Peyer's patch (tissue), 4 donors: ENCODE results near the gene LYRM1. TPM values are rescaled to one million over a fixed set of nuclear protein-coding genes. Genes with fewer than 3 reads are reported as not detected.
A peak's percentile ranks its signal among the peaks of the same experiment; 100 is the strongest.

Source experiments
- DNase-seq, 3 donors: peaks; one replicate each; pipeline ENCODE4 v3.0.0-alpha.2; 2017 to 2019
- H3K27ac ChIP-seq, 4 donors: fragments of 200-600 bp; sonication (generic); one replicate each; pipeline ENCODE4 v1.5.1; 2016 to 2019
- H3K27me3 ChIP-seq, 2 donors: fragments of 200-600 bp; sonication (generic); one replicate each; pipeline ENCODE4 v1.5.1; 2019
- H3K36me3 ChIP-seq, 3 donors: fragments of 200-600 bp; sonication (generic); one replicate each; pipeline ENCODE4 v1.5.1; 2016 to 2019
- H3K4me1 ChIP-seq, 4 donors: fragments of 200-600 bp; sonication (generic); one replicate each; pipeline ENCODE4 v1.5.1; 2016 to 2019
- H3K4me3 ChIP-seq, 4 donors: fragments of 200-600 bp; sonication (generic); 1 replicate in 3 of 4; 2 replicates in 1 of 4; pipeline ENCODE4 v1.5.1; 2016 to 2019; ENCODE audit warnings: mild to moderate bottlenecking in 1 of 4
- H3K9me3 ChIP-seq, 4 donors: fragments of 200-600 bp; sonication (generic); one replicate each; pipeline ENCODE4 v1.5.1; 2016 to 2019; ENCODE audit warnings: mild to moderate bottlenecking in 1 of 4
- POLR2A ChIP-seq, 2 donors: fragments of 450-650 bp; IDR thresholded peaks; one replicate each; pipeline ENCODE4 v1.5.1; 2017; ENCODE audit warnings: antibody characterized with exemption in 2 of 2, mild to moderate bottlenecking in 2 of 2, moderate library complexity in 2 of 2
- total RNA-seq, 4 donors: library from RNA; depleted of rRNA; stranded (reverse); fragments of >200 nt; gene quantifications; one replicate each; pipeline ENCODE4 v1.1.0, GENCODE V29; 2016
- TF ChIP-seq, protein P1 (sequence below), 6 experiments: fragments of 450-650 bp in 4 of 6; fragments of 200-600 bp in 2 of 6; sonication (generic) in 1 of 6; IDR thresholded peaks; one replicate each; pipeline ENCODE4 v1.5.1; 2017 to 2019; ENCODE audit warnings: antibody characterized with exemption in 6 of 6, mild to moderate bottlenecking in 3 of 6, moderate library complexity in 1 of 6

LYRM1 gene, protein sequence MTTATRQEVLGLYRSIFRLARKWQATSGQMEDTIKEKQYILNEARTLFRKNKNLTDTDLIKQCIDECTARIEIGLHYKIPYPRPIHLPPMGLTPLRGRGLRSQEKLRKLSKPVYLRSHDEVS
- 10 to 100 TPM in 2 of 4 donors, 1 to 10 TPM in 2; 8.8 to 53.6 (median 13.2) TPM for total RNA-seq

DNA sequence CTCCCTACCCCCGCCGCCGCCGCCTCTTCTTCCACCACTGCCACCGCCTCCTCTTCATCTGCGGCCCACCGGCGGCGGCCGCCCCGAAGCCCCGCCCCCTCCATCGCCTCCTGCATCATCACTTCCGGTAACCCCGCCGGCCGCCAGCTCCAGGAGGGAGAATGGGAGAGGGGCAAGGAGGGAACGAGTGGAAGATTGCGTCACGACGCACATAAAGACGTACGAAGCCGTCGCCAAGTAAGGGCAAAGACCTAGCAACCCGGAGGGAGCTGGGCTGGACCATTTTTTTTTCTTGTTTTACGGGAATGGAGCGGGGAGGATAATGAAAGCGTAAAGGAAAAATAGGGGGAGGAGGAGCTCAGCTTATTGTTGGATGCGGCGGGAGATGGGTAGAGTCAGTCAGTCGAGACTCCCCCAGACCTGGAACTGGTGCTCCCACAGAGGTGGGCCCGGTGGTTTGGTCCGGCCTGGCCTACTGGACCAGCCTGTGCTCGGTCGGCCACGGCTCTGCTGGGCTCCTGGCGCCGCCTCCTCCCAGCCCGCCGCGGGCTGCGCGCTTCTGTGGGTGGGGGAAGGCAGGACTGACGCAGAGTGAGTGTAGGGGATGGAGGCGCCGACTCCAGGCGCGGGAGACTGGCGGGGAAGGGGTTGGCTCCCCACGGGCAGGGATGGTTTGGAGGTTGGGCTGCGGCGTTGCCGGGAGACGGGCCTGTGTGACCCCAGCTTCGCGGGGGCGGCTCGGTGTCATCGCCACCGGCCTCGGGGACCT, at the start of gene LYRM1, which contains the start of gene DCUN1D3:
Gene LYRM1, plus strand, starts transcription at position 473 of the 769 bp plus-strand sequence. CDS start 14,785 bp downstream, outside the sequence.
Gene DCUN1D3, minus strand, starts transcription at position 60 of the 769 bp plus-strand sequence. CDS start 37,820 bp downstream, outside the sequence.
- Histone ChIP-seq H3K4me1 (peaks cover 0 to 54% (median 14%) of the 10 kb centered on the region in 4 donors), H3K9me3 (no peaks in the 10 kb centered on the region), H3K27me3 (no peaks in the 10 kb centered on the region), H3K4me3 (peak within 1 kb of the TSS; percentile 65 to 92 (median 79)), H3K36me3 (peaks cover 0 to 4% (median 0%) of the 10 kb centered on the region in 3 donors), H3K27ac (peak within 1 kb of the TSS; percentile 88 to 94 (median 92))
- DNase-seq: peak; percentile 87 to 97 (median 93)
- TF ChIP-seq, protein P1, sequence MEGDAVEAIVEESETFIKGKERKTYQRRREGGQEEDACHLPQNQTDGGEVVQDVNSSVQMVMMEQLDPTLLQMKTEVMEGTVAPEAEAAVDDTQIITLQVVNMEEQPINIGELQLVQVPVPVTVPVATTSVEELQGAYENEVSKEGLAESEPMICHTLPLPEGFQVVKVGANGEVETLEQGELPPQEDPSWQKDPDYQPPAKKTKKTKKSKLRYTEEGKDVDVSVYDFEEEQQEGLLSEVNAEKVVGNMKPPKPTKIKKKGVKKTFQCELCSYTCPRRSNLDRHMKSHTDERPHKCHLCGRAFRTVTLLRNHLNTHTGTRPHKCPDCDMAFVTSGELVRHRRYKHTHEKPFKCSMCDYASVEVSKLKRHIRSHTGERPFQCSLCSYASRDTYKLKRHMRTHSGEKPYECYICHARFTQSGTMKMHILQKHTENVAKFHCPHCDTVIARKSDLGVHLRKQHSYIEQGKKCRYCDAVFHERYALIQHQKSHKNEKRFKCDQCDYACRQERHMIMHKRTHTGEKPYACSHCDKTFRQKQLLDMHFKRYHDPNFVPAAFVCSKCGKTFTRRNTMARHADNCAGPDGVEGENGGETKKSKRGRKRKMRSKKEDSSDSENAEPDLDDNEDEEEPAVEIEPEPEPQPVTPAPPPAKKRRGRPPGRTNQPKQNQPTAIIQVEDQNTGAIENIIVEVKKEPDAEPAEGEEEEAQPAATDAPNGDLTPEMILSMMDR (IDR thresholded peaks at IDR 0.05): no peak
- peak; percentile 75 to 81 for TF ChIP-seq POLR2A (IDR thresholded peaks at IDR 0.05)

DNA sequence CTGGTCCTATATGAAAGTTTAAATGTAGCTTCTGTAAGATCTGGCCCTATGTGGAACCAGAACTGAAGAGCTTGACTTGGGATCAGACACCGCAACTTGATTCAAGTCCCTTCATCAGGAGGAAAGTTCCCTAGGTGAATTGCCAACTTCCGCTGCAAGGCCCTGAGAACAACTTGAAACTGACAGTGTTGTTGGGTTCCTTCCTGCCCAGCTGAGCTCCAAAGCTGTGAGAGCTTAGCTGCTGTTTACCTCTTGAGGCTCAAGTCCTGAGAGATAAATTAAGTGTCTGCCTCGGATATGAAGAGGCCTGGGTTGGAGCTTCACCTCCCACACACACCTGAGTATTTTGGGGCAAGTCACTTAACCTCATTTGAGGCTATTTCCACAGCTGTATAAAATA, 49.6 kb upstream of the LYRM1 start:
- Histone ChIP-seq H3K4me3 (no peak overlapping the region), H3K27ac (peak overlapping the region; percentile 33 to 61 (median 40)), H3K4me1 (peaks cover 0 to 5% (median 0%) of the 10 kb centered on the region in 4 donors), H3K27me3 (no peaks in the 10 kb centered on the region), H3K9me3 (no peaks in the 10 kb centered on the region), H3K36me3 (peaks cover 0 to 8% (median 0%) of the 10 kb centered on the region in 3 donors)
- no peak for DNase-seq
- TF ChIP-seq, protein P1 (IDR thresholded peaks at IDR 0.05): no peak
- TF ChIP-seq POLR2A (IDR thresholded peaks at IDR 0.05): no peak

DNA sequence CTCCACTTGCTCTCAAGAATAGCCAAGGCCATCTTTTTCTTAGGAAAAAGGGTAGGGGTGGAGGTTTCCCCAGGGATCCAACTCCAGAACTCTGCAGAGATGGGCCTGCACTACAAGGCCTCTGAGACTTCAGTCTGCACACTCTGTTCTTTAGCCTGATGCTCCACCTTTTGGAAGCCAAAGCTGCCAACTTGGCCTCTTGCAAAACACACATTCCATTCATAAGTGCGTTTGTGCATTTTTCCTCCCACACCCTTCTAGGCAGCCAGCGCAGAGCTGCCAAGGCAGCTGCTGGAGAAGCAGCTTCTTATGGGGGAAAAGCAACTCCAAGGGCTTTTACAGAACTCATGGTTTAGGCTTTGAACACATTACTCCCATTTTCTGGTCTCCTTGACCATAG, 49.0 kb upstream of the LYRM1 start:
- Histone ChIP-seq H3K27ac (peak overlapping the region; percentile 18 to 61 (median 40)), H3K9me3 (no peaks in the 10 kb centered on the region), H3K4me1 (peaks cover 0 to 5% (median 0%) of the 10 kb centered on the region in 4 donors), H3K27me3 (no peaks in the 10 kb centered on the region), H3K4me3 (no peak overlapping the region), H3K36me3 (peaks cover 0 to 5% (median 0%) of the 10 kb centered on the region in 3 donors)
- no peak for TF ChIP-seq POLR2A (IDR thresholded peaks at IDR 0.05)
- TF ChIP-seq, protein P1 (IDR thresholded peaks at IDR 0.05): no peak
- peak in 2 of 3 donors; percentile 22 to 69 for DNase-seq

DNA sequence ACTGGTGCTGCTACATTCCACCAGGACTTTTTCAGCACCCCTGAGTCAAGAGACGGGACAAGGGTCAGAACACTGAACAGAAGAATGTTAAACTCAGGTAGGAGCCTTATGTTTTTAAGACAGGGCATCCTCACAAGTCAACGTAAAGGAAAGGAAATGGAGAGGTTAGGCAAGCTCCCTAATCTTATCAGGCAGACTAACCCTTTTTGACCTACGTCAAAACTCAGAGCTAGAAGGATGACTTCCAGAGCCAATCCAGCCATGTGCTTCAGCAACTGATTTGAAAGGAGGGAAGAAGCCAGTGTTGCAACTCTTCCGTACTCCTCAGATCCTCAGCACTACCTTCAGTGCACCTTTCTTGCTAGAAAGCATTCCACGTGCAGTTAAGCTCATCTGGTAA, 47.4 kb upstream of the LYRM1 start:
- Histone ChIP-seq H3K4me3 (no peak overlapping the region), H3K27ac (no peak overlapping the region), H3K27me3 (no peaks in the 10 kb centered on the region), H3K36me3 (peaks cover 0 to 5% (median 0%) of the 10 kb centered on the region in 3 donors), H3K4me1 (peaks cover 0 to 5% (median 0%) of the 10 kb centered on the region in 4 donors), H3K9me3 (no peaks in the 10 kb centered on the region)
- TF ChIP-seq POLR2A (IDR thresholded peaks at IDR 0.05): no peak
- TF ChIP-seq, protein P1 (IDR thresholded peaks at IDR 0.05): no peak
- no peak for DNase-seq

DNA sequence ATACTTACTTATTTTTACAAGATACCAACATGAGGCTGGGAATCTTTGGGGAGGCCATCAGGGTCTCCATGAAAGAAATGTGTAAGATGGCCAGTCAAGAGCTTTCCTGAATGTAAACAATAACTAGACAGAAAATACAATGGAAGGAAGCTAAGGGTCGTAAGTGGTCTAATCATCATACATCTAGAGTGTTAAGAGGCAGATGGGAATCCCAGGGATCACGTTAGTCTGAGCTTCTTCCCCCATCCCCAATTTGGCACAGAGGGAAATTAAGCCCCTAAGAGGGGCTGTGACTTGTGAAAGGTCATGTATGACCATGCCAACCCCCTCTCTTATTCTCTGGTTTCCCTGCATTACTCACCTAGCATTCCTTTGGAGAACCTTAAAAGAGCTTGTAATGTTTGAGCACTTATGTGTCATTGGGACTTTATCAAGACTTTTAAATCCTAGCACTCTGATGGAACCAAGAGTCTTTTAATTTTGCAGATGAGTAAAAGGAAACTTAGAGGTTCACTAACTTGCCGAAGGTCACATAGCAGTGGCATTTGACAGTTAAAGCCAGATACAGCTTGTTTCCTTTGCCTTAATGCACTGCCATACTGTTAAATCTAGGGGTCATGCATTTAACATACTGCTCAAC, 46.5 kb upstream of the LYRM1 start:
- TF ChIP-seq POLR2A (IDR thresholded peaks at IDR 0.05): no peak
- TF ChIP-seq, protein P1 (IDR thresholded peaks at IDR 0.05): no peak
- DNase-seq: no peak
- H3K36me3 ChIP-seq: peaks cover 0 to 7% (median 0%) of the 10 kb centered on the region in 3 donors
- H3K4me1 ChIP-seq: peaks cover 0 to 5% (median 0%) of the 10 kb centered on the region in 4 donors
- H3K4me3 ChIP-seq: no peak overlapping the region
- no peak overlapping the region for H3K27ac ChIP-seq
- H3K27me3 ChIP-seq: no peaks in the 10 kb centered on the region
- no peaks in the 10 kb centered on the region for H3K9me3 ChIP-seq
